ENCODE data around the gene MICU1. TPM values are rescaled to one million over a fixed set of nuclear protein-coding genes. Genes with fewer than 3 reads are reported as not detected.

MICU1 gene
- total and polyA plus RNA-seq, 2 donors (not counting 3 experiments of a cell fraction or from before 2014, with no cell fraction given), result 27.5 to 48.0 TPM

DNA sequence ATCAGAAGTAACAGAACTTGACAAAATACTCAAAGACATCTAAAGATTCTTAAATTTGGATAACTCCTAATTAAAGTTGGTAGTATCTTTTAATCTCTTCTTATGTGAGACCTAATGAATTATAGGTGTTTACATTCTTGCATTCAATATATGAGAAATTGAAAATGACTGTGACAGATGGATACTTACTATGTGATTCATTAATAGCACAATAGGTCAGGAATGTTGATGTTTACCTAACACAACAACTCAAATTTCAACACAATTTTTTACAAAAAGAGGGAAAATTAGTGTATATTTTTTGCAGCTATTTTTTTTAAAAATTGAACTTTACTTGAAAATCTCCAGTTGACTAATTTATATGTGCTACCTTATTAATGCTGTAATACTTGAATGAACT lies 34.3 kb upstream of the MICU1 start:
- Histone ChIP-seq H2AFZ (ENCODE audit: low read depth, low read length) (no peak overlapping the region), H3K9ac (replicated peaks; ENCODE audit: extremely low read depth, insufficient read depth, low read length) (no peak overlapping the region), H3K79me2 (ENCODE audit: control insufficient read depth, insufficient read depth, low read length) (no peaks in the 10 kb centered on the region), H3K4me2 (ENCODE audit: insufficient read depth, low read length) (no peak overlapping the region), H3K4me3 (replicated peaks in 1 of 3; ENCODE audit: insufficient read depth in 1 of 3, low read depth in 1 of 3, low read length in 3 of 3) (no peak overlapping the region), H4K20me1 (replicated peaks; ENCODE audit: control insufficient read depth, extremely low read depth, insufficient read depth, low read length) (no peaks in the 10 kb centered on the region), H3K4me1 (ENCODE audit: control insufficient read depth, extremely low read depth, insufficient read depth, low read length) (no peaks in the 10 kb centered on the region), H3K27me3 (ENCODE audit: control insufficient read depth in 2 of 2, insufficient read depth in 2 of 2, low read length in 2 of 2) (no peaks in the 10 kb centered on the region), H3K27ac (ENCODE audit: insufficient read depth, low read depth, low read length) (no peak overlapping the region), H3K36me3 (ENCODE audit: control insufficient read depth in 2 of 2, extremely low read depth in 1 of 2, insufficient read depth in 2 of 2, low read length in 2 of 2) (no peaks in the 10 kb centered on the region), H3K9me3 (replicated peaks; ENCODE audit: control insufficient read depth, insufficient read depth, low read length) (no peaks in the 10 kb centered on the region), H3K9me1 (replicated peaks; ENCODE audit: control insufficient read depth, extremely low read depth, insufficient read depth, low read length) (no peaks in the 10 kb centered on the region)
- TF ChIP-seq GATA2 (IDR thresholded peaks at IDR 0.05; ENCODE audit: insufficient read depth, insufficient read length, low read depth, low read length), result no peak
- TF ChIP-seq, protein P1, sequence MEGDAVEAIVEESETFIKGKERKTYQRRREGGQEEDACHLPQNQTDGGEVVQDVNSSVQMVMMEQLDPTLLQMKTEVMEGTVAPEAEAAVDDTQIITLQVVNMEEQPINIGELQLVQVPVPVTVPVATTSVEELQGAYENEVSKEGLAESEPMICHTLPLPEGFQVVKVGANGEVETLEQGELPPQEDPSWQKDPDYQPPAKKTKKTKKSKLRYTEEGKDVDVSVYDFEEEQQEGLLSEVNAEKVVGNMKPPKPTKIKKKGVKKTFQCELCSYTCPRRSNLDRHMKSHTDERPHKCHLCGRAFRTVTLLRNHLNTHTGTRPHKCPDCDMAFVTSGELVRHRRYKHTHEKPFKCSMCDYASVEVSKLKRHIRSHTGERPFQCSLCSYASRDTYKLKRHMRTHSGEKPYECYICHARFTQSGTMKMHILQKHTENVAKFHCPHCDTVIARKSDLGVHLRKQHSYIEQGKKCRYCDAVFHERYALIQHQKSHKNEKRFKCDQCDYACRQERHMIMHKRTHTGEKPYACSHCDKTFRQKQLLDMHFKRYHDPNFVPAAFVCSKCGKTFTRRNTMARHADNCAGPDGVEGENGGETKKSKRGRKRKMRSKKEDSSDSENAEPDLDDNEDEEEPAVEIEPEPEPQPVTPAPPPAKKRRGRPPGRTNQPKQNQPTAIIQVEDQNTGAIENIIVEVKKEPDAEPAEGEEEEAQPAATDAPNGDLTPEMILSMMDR (IDR thresholded peaks at IDR 0.05; ENCODE audit: extremely low read depth in 1 of 2, insufficient read depth in 1 of 2, low read depth in 1 of 2, low read length in 2 of 2), result no peak
- no peak for TF ChIP-seq MYC (IDR thresholded peaks at IDR 0.05; ENCODE audit: low read depth, low read length)
- TF ChIP-seq JUN (IDR thresholded peaks at IDR 0.05; ENCODE audit: borderline replicate concordance, insufficient read depth, insufficient read length, low read depth), result no peak
- TF ChIP-seq, protein P2, sequence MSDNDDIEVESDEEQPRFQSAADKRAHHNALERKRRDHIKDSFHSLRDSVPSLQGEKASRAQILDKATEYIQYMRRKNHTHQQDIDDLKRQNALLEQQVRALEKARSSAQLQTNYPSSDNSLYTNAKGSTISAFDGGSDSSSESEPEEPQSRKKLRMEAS (IDR thresholded peaks at IDR 0.05; ENCODE audit: insufficient read depth, insufficient read length), result no peak
- no peak for TF ChIP-seq FOS (IDR thresholded peaks at IDR 0.05; ENCODE audit: borderline replicate concordance, insufficient read depth, low read length)
- no peak for TF ChIP-seq POLR2A (IDR thresholded peaks at IDR 0.05; ENCODE audit: low read depth, low read length)
- TF ChIP-seq EZH2 (IDR thresholded peaks at IDR 0.05; ENCODE audit: borderline replicate concordance, low read depth, low read length, severe bottlenecking), result no peak
- TF ChIP-seq POLR2AphosphoS5 (IDR thresholded peaks at IDR 0.05; ENCODE audit: insufficient read depth, low read depth, low read length), result no peak
- no peak for FAIRE-seq
- CTCF ChIA-PET, result interaction anchor here (0.6 to 0.7 kb wide), 4 partner anchors 24 to 245 kb away, joined by 3 to 6 read pairs (median 4); no protein-coding TSS in a partner anchor
- DNase-seq (ENCODE audit: low read depth, low spot score), result no peak
- no TSS peak for BruUV-seq (replicated peaks)
- dilution Hi-C loops (cut with MboI; ENCODE audit: extremely low pct_ligation_motif_present, low sequenced_read_pairs), result no loop called here
- POLR2A ChIA-PET, result no interaction called here
- intact Hi-C loops (cut with micrococcal nuclease), result no loop called here

Data from endothelial cell of umbilical vein (primary cell).